H1 (cell line): ENCODE measurements around the gene TMEM114. TPM values are rescaled to one million over a fixed set of nuclear protein-coding genes. Genes with fewer than 3 reads are reported as not detected.

ENCODE experiments used
- CREB1 ChIP-seq: IDR thresholded peaks from 2 replicates; pipeline ENCODE4 v1.6.1; 2012; ENCODE audit warnings: inconsistent platforms
- FOSL1 ChIP-seq: IDR thresholded peaks from 2 replicates; pipeline ENCODE4 v1.6.1; 2011; ENCODE audit warnings: mild to moderate bottlenecking, low read depth, low read length, moderate library complexity; ENCODE audit not compliant: insufficient read depth
- KDM5A ChIP-seq: fragments of 200-600 bp; IDR thresholded peaks from 2 replicates; pipeline ENCODE4 v1.7.1; 2012; ENCODE audit warnings: mild to moderate bottlenecking, low read length, inconsistent platforms, mixed read lengths
- polyA plus RNA-seq, 7 experiments: library from polyadenylated mRNA; depleted of rRNA in 3 of 7; stranded (reverse) in 5 of 7; unstranded in 2 of 7; fragments of >200 nt in 5 of 7; fragments of 200-250 nt in 2 of 7; gene quantifications; 1 replicate in 5 of 7; 2 replicates in 1 of 7; 4 replicates in 1 of 7; pipeline versions ENCODE4 v1.2.1 to v1.2.3, GENCODE V29; 2011 to 2013; ENCODE audit warnings: missing spikeins in 2 of 7, mixed read lengths in 2 of 7
- total RNA-seq: library from RNA; stranded (reverse); fragmentation: NEBNext Ultra II Directional; extraction: Animal tissue kit (Norgen Biotek cat#: 25700); gene quantifications from 2 replicates; pipeline ENCODE4 v1.2.1, GENCODE V29; 2021
- TF ChIP-seq, protein P1 (sequence below): IDR thresholded peaks from 2 replicates; pipeline ENCODE4 v1.6.1; 2011; ENCODE audit warnings: low read depth, mild to moderate bottlenecking, low read length; ENCODE audit not compliant: insufficient read depth
- TF ChIP-seq, protein P2 (sequence below): IDR thresholded peaks from 2 replicates; pipeline ENCODE4 v1.6.1; 2012; ENCODE audit warnings: inconsistent platforms

TMEM114 gene
- total and polyA plus RNA-seq, 2 of the 8 experiments (the other 6 are each of a cell fraction or from before 2014, with no cell fraction given): 1.6 to 2.9 TPM

DNA sequence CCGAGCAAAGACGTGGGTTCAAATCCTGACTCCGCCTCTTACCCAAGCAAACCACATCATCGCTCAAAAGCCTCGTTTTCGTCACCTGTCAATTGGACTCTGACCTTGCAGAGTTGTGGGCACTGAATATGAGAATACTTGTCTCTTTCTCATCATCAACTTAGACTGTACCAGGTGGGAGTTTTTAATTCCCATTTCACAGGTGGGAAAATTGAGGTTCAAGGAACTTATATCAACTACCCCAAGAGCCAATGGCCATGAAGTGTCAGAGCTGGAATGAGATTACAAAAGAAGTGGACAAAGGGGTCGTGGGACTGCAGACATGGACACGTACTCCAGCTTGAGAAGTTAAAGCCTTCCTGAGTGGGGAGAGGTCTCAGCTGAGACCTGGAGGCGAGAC, 10.8 kb downstream of the TMEM114 start (continued):
- no peak for TF ChIP-seq FOSL1
- TF ChIP-seq KDM5A: no peak
- TF ChIP-seq CREB1: no peak
- TF ChIP-seq, protein P1, sequence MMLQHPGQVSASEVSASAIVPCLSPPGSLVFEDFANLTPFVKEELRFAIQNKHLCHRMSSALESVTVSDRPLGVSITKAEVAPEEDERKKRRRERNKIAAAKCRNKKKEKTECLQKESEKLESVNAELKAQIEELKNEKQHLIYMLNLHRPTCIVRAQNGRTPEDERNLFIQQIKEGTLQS: no peak
- TF ChIP-seq, protein P2, sequence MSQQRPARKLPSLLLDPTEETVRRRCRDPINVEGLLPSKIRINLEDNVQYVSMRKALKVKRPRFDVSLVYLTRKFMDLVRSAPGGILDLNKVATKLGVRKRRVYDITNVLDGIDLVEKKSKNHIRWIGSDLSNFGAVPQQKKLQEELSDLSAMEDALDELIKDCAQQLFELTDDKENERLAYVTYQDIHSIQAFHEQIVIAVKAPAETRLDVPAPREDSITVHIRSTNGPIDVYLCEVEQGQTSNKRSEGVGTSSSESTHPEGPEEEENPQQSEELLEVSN: no peak
